ENCODE data around the gene SAXO2.
"Not testable (repeated sequence)": the region's sequence is repeated elsewhere in the genome, so short reads cannot be mapped to it uniquely, and the experiment has no call there.

The SAXO2 gene

GRCh38 chr15:82314769-82315518, 52.3 kb downstream of the SAXO2 start:
- no peak for DNase-seq (ENCODE audit: low read depth)

GRCh38 chr15:82315519-82316246, 53.1 kb downstream of the SAXO2 start:
- no peak for DNase-seq (ENCODE audit: low read depth)

- DNase-seq (ENCODE audit: low read depth): not testable (repeated sequence)
Observed at GRCh38 chr15:82316247-82317090, 53.9 kb downstream of the SAXO2 start.

GRCh38 chr15:82317091-82317489, 54.5 kb downstream of the SAXO2 start:
- DNase-seq (ENCODE audit: low read depth): no peak

- not testable (repeated sequence) for DNase-seq (ENCODE audit: low read depth)
Observed at GRCh38 chr15:82317516-82317915, 54.9 kb downstream of the SAXO2 start.

GRCh38 chr15:82318281-82318680, 55.7 kb downstream of the SAXO2 start:
- not testable (repeated sequence) for DNase-seq (ENCODE audit: low read depth)

- not testable (repeated sequence) for DNase-seq (ENCODE audit: low read depth)
Observed at GRCh38 chr15:82319522-82320278, 57.1 kb downstream of the SAXO2 start.

GRCh38 chr15:82320861-82321260, 58.2 kb downstream of the SAXO2 start:
- not testable (repeated sequence) for DNase-seq (ENCODE audit: low read depth)

- not testable (repeated sequence) for DNase-seq (ENCODE audit: low read depth)
Observed at GRCh38 chr15:82322488-82322887, 59.9 kb downstream of the SAXO2 start.

GRCh38 chr15:82324831-82325230, 62.2 kb downstream of the SAXO2 start:
- DNase-seq (ENCODE audit: low read depth): not testable (repeated sequence)

- DNase-seq (ENCODE audit: low read depth): not testable (repeated sequence)
Observed at GRCh38 chr15:82325646-82326045, 63.0 kb downstream of the SAXO2 start.

GRCh38 chr15:82326896-82327295, 64.3 kb downstream of the SAXO2 start:
- not testable (repeated sequence) for DNase-seq (ENCODE audit: low read depth)

- not testable (repeated sequence) for DNase-seq (ENCODE audit: low read depth)
Observed at GRCh38 chr15:82327372-82327771, 64.8 kb downstream of the SAXO2 start.

GRCh38 chr15:82329039-82329438, 66.4 kb downstream of the SAXO2 start:
- not testable (repeated sequence) for DNase-seq (ENCODE audit: low read depth)

GRCh38 chr15:82330921-82331320, 68.3 kb downstream of the SAXO2 start:
- DNase-seq (ENCODE audit: low read depth): not testable (repeated sequence)

GRCh38 chr15:82331576-82332304, 69.1 kb downstream of the SAXO2 start:
- not testable (repeated sequence) for DNase-seq (ENCODE audit: low read depth)

- DNase-seq (ENCODE audit: low read depth): not testable (repeated sequence)
Observed at GRCh38 chr15:82332711-82333602, 70.3 kb downstream of the SAXO2 start.

- not testable (repeated sequence) for DNase-seq (ENCODE audit: low read depth)
Observed at GRCh38 chr15:82333603-82334553, 71.3 kb downstream of the SAXO2 start.
